HepG2 (cell line): ENCODE data around the gene IRF2. TPM values are rescaled to one million over a fixed set of nuclear protein-coding genes. Genes with fewer than 3 reads are reported as not detected.
A peak's percentile ranks its signal among the peaks of the same experiment; 100 is the strongest.

Experiments
- AHR ChIP-seq: IDR thresholded peaks from 2 replicates; pipeline ENCODE4 v1.6.1; 2018; ENCODE audit warnings: missing genetic modification reagents, missing compliant biosample characterization
- ELF4 ChIP-seq: sonication (generic); formaldehyde crosslinking; IDR thresholded peaks from 2 replicates; pipeline ENCODE4 v1.5.0; 2020; ENCODE audit warnings: missing genetic modification reagents, mild to moderate bottlenecking, moderate library complexity, borderline replicate concordance
- IRF2 ChIP-seq: IDR thresholded peaks from 2 replicates; pipeline ENCODE4 v1.6.1; 2018; ENCODE audit warnings: missing genetic modification reagents, missing compliant biosample characterization
- JUNB ChIP-seq: sonication (generic); formaldehyde crosslinking; IDR thresholded peaks from 2 replicates; pipeline ENCODE4 v1.8.0; 2022; ENCODE audit warnings: missing genetic modification reagents, mild to moderate bottlenecking, borderline replicate concordance
- KAT8 ChIP-seq: IDR thresholded peaks from 2 replicates; pipeline ENCODE4 v1.6.1; 2016; ENCODE audit warnings: missing genetic modification reagents, missing compliant biosample characterization
- ZNF552 ChIP-seq: sonication (generic); formaldehyde crosslinking; IDR thresholded peaks from 2 replicates; pipeline ENCODE4 v1.9.0; 2022; ENCODE audit warnings: missing genetic modification reagents, mild to moderate bottlenecking, borderline replicate concordance
- ZNF720 ChIP-seq: sonication (generic); formaldehyde crosslinking; IDR thresholded peaks from 2 replicates; pipeline ENCODE4 v1.4.0; 2020; ENCODE audit warnings: missing genetic modification reagents
- ZZZ3 ChIP-seq: sonication (generic); formaldehyde crosslinking; IDR thresholded peaks from 2 replicates; pipeline ENCODE4 v1.4.0; 2020; ENCODE audit warnings: missing genetic modification reagents, mild to moderate bottlenecking, borderline replicate concordance
- polyA plus RNA-seq, 8 experiments: library from polyadenylated mRNA; depleted of rRNA in 3 of 8; stranded (reverse) in 7 of 8; unstranded in 1 of 8; fragments of >200 nt; fragmentation: Illumina TruSeq in 4 of 8; extraction: Trizol in 4 of 8; gene quantifications; 2 replicates each; pipeline versions ENCODE4 v1.2.1 to v1.2.3, GENCODE V29; 2011 to 2016; ENCODE audit warnings: low read depth in 4 of 8, missing spikeins in 1 of 8, mixed read lengths in 1 of 8; ENCODE audit not compliant: insufficient read depth in 1 of 8
- total RNA-seq, 5 experiments: library from RNA; depleted of rRNA; stranded (reverse); fragments of >200 nt; fragmentation: Illumina TruSeq; extraction: Trizol; gene quantifications; 2 replicates each; pipeline ENCODE4 v1.2.3, GENCODE V29; 2016; ENCODE audit warnings: low read depth in 1 of 5
- TF ChIP-seq, protein P1 (sequence below): sonication (generic); formaldehyde crosslinking; IDR thresholded peaks from 2 replicates; pipeline ENCODE4 v1.8.0; 2022; ENCODE audit warnings: mild to moderate bottlenecking, missing genetic modification reagents; ENCODE audit not compliant: insufficient replicate concordance
- TF ChIP-seq, protein P2 (sequence below): sonication (generic); formaldehyde crosslinking; IDR thresholded peaks from 2 replicates; pipeline ENCODE4 v1.5.1; 2020; ENCODE audit warnings: missing genetic modification reagents, mild to moderate bottlenecking, borderline replicate concordance
- TF ChIP-seq, protein P3 (sequence below): sonication (generic); formaldehyde crosslinking; IDR thresholded peaks from 2 replicates; pipeline ENCODE4 v1.4.0; 2020; ENCODE audit warnings: mild to moderate bottlenecking, missing genetic modification reagents, borderline replicate concordance
- TF ChIP-seq, protein P4 (sequence below): IDR thresholded peaks from 2 replicates; pipeline ENCODE4 v1.6.1; 2016; ENCODE audit warnings: low read depth, missing genetic modification reagents, missing compliant biosample characterization
- TF ChIP-seq, protein P5 (sequence below): sonication (generic); formaldehyde crosslinking; IDR thresholded peaks from 2 replicates; pipeline ENCODE4 v1.8.1; 2023; ENCODE audit warnings: mild to moderate bottlenecking, moderate library complexity, missing genetic modification reagents

Gene IRF2
- total and polyA plus RNA-seq, 2 of the 13 experiments (the other 11 are each of a cell fraction or from before 2014, with no cell fraction given) = 15.5 to 28.8 TPM

DNA sequence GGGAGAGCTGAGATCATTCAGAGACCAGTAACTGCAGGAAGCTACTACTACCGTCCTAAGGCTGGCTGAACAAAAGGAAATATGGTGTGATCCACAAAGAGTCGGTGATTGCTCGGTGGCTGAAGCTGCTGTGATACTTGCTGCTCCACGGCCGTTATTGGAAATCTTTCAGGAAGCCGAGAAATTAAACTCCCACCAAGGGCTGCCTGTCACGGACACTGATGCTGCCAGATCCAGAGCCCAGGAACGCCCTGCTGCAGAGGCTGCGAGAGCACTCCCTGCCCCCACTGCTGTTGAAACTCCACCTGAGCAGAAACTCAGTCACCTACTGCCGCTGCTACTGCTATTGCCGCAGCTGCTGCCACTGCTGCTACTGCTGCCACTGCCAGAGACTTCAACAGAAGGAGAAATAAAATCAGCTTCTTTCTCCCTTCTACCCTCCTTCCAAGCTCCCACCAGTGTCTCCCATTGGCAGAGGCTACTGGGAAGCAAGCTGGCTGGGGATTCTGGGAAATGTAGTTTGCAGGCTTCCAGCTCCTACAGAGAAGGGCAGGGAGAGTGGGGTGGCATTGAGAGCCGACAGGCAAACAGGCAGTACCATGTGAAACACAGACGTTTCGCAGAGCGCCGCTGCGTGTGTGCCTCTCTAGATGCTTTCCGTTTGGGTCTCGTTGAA is 130.7 kb downstream of the IRF2 start (continued):
- TF ChIP-seq, protein P1, sequence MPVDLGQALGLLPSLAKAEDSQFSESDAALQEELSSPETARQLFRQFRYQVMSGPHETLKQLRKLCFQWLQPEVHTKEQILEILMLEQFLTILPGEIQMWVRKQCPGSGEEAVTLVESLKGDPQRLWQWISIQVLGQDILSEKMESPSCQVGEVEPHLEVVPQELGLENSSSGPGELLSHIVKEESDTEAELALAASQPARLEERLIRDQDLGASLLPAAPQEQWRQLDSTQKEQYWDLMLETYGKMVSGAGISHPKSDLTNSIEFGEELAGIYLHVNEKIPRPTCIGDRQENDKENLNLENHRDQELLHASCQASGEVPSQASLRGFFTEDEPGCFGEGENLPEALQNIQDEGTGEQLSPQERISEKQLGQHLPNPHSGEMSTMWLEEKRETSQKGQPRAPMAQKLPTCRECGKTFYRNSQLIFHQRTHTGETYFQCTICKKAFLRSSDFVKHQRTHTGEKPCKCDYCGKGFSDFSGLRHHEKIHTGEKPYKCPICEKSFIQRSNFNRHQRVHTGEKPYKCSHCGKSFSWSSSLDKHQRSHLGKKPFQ = no peak
- TF ChIP-seq, protein P2, sequence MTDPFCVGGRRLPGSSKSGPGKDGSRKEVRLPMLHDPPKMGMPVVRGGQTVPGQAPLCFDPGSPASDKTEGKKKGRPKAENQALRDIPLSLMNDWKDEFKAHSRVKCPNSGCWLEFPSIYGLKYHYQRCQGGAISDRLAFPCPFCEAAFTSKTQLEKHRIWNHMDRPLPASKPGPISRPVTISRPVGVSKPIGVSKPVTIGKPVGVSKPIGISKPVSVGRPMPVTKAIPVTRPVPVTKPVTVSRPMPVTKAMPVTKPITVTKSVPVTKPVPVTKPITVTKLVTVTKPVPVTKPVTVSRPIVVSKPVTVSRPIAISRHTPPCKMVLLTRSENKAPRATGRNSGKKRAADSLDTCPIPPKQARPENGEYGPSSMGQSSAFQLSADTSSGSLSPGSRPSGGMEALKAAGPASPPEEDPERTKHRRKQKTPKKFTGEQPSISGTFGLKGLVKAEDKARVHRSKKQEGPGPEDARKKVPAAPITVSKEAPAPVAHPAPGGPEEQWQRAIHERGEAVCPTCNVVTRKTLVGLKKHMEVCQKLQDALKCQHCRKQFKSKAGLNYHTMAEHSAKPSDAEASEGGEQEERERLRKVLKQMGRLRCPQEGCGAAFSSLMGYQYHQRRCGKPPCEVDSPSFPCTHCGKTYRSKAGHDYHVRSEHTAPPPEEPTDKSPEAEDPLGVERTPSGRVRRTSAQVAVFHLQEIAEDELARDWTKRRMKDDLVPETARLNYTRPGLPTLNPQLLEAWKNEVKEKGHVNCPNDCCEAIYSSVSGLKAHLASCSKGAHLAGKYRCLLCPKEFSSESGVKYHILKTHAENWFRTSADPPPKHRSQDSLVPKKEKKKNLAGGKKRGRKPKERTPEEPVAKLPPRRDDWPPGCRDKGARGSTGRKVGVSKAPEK (CRISPR knock-in tag) = no peak
- TF ChIP-seq ZNF552 (no peak), ZNF720 (CRISPR knock-in tag) (no peak), ELF4 (CRISPR knock-in tag) (no peak), ZZZ3 (CRISPR knock-in tag) (no peak), JUNB (CRISPR knock-in tag) (no peak), IRF2 (CRISPR knock-in tag) (no peak; the same call in 1 of the 2 replicates), AHR (CRISPR knock-in tag) (no peak), KAT8 (peak; percentile 53; the same call in 1 of the 2 replicates)
- TF ChIP-seq, protein P3, sequence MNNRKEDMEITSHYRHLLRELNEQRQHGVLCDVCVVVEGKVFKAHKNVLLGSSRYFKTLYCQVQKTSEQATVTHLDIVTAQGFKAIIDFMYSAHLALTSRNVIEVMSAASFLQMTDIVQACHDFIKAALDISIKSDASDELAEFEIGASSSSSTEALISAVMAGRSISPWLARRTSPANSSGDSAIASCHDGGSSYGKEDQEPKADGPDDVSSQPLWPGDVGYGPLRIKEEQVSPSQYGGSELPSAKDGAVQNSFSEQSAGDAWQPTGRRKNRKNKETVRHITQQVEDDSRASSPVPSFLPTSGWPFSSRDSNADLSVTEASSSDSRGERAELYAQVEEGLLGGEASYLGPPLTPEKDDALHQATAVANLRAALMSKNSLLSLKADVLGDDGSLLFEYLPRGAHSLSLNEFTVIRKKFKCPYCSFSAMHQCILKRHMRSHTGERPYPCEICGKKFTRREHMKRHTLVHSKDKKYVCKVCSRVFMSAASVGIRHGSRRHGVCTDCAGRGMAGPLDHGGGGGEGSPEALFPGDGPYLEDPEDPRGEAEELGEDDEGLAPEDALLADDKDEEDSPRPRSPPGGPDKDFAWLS = no peak
- TF ChIP-seq, protein P4, sequence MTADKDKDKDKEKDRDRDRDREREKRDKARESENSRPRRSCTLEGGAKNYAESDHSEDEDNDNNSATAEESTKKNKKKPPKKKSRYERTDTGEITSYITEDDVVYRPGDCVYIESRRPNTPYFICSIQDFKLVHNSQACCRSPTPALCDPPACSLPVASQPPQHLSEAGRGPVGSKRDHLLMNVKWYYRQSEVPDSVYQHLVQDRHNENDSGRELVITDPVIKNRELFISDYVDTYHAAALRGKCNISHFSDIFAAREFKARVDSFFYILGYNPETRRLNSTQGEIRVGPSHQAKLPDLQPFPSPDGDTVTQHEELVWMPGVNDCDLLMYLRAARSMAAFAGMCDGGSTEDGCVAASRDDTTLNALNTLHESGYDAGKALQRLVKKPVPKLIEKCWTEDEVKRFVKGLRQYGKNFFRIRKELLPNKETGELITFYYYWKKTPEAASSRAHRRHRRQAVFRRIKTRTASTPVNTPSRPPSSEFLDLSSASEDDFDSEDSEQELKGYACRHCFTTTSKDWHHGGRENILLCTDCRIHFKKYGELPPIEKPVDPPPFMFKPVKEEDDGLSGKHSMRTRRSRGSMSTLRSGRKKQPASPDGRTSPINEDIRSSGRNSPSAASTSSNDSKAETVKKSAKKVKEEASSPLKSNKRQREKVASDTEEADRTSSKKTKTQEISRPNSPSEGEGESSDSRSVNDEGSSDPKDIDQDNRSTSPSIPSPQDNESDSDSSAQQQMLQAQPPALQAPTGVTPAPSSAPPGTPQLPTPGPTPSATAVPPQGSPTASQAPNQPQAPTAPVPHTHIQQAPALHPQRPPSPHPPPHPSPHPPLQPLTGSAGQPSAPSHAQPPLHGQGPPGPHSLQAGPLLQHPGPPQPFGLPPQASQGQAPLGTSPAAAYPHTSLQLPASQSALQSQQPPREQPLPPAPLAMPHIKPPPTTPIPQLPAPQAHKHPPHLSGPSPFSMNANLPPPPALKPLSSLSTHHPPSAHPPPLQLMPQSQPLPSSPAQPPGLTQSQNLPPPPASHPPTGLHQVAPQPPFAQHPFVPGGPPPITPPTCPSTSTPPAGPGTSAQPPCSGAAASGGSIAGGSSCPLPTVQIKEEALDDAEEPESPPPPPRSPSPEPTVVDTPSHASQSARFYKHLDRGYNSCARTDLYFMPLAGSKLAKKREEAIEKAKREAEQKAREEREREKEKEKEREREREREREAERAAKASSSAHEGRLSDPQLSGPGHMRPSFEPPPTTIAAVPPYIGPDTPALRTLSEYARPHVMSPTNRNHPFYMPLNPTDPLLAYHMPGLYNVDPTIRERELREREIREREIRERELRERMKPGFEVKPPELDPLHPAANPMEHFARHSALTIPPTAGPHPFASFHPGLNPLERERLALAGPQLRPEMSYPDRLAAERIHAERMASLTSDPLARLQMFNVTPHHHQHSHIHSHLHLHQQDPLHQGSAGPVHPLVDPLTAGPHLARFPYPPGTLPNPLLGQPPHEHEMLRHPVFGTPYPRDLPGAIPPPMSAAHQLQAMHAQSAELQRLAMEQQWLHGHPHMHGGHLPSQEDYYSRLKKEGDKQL = no peak
- TF ChIP-seq, protein P5, sequence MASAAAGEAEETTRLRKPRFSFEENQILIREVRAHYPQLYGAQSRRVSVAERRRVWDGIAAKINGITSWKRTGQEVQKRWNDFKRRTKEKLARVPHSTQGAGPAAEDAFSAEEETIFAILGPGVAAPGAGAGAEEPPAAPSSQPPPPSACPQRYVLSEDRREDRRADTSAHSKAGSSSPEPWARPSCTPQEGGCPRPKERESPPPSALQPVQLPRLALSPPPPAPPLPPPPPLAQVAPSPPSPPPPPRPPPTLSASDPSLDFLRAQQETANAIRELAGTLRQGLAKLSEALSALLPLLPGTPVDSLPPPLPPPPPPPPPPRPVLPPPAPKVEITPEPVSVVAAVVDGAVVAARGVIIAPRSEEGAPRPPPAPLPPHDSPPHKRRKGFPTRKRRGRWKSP (CRISPR knock-in tag) = no peak
